Jurkat, Clone E6-1 (cell line): Measurements from ENCODE around the gene NXPE2. TPM values are rescaled to one million over a fixed set of nuclear protein-coding genes. Genes with fewer than 3 reads are reported as not detected.
"Not testable (repeated sequence)": the region's sequence is repeated elsewhere in the genome, so short reads cannot be mapped to it uniquely, and the experiment has no call there.

ENCODE experiments used
- DNase-seq: peaks from one replicate; pipeline ENCODE4 v3.0.0-alpha.2; 2011; ENCODE audit warnings: low read depth, low spot score
- H3K4me3 ChIP-seq: 2 replicates; pipeline ENCODE4 v1.5.1; 2011; ENCODE audit warnings: mild to moderate bottlenecking, low read length, control low read depth, moderate library complexity
- polyA plus RNA-seq: library from polyadenylated mRNA; unstranded; fragments of >200 nt; gene quantifications from one replicate; pipeline ENCODE4 v1.2.1, GENCODE V29; 2012; ENCODE audit warnings: missing spikeins; ENCODE audit not compliant: insufficient read length, insufficient read depth

NXPE2 gene
- polyA plus RNA-seq: not detected

- no peak for DNase-seq
These were observed at the start of gene NXPE2 for GRCh38 chr11:114678125-114679036. Gene NXPE2 (plus strand): TSS chr11:114678527. CDS start chr11:114678576, 49 bp downstream.

GRCh38 chr11:114631445-114631965 lies 46.8 kb upstream of the NXPE2 start:
- H3K4me3 ChIP-seq, DNase-seq: not testable (repeated sequence)

More at GRCh38 chr11:114678125-114679036, at the start of gene NXPE2:
- H3K4me3 ChIP-seq: no peak within 1 kb of the TSS

- peak overlapping the region; percentile 41 for H3K4me3 ChIP-seq
- DNase-seq: not testable (repeated sequence)
These were observed 38.9 kb upstream of the NXPE2 start for GRCh38 chr11:114639440-114639839.

GRCh38 chr11:114650661-114651060 lies 27.7 kb upstream of the NXPE2 start:
- no peak overlapping the region for H3K4me3 ChIP-seq
- no peak for DNase-seq

- H3K4me3 ChIP-seq: no peak overlapping the region
- DNase-seq: peak; percentile 82
These were observed 27.1 kb upstream of the NXPE2 start for GRCh38 chr11:114651145-114651718.

GRCh38 chr11:114653148-114653547 lies 25.2 kb upstream of the NXPE2 start:
- H3K4me3 ChIP-seq: no peak overlapping the region
- no peak for DNase-seq

GRCh38 chr11:114664641-114665040 lies 13.7 kb upstream of the NXPE2 start:
- no peak for DNase-seq
- H3K4me3 ChIP-seq: no peak overlapping the region

- H3K4me3 ChIP-seq: no peak overlapping the region
- no peak for DNase-seq
These were observed 11.6 kb upstream of the NXPE2 start for GRCh38 chr11:114666760-114667159.

GRCh38 chr11:114668109-114668508 lies 10.2 kb upstream of the NXPE2 start:
- no peak for DNase-seq
- H3K4me3 ChIP-seq: no peak overlapping the region

GRCh38 chr11:114673661-114674060 lies 4.7 kb upstream of the NXPE2 start:
- DNase-seq: no peak
- H3K4me3 ChIP-seq: no peak overlapping the region

GRCh38 chr11:114679505-114679904 lies 1.2 kb downstream of the NXPE2 start:
- H3K4me3 ChIP-seq: no peak overlapping the region
- no peak for DNase-seq

- H3K4me3 ChIP-seq: no peak overlapping the region
- no peak for DNase-seq
These were observed 4.7 kb downstream of the NXPE2 start for GRCh38 chr11:114683007-114683406.

GRCh38 chr11:114684636-114685035 lies 6.3 kb downstream of the NXPE2 start:
- no peak overlapping the region for H3K4me3 ChIP-seq
- no peak for DNase-seq

- H3K4me3 ChIP-seq: no peak overlapping the region
- DNase-seq: no peak
These were observed 6.8 kb downstream of the NXPE2 start for GRCh38 chr11:114685097-114685496.

GRCh38 chr11:114705280-114706024 lies 27.1 kb downstream of the NXPE2 start:
- no peak for DNase-seq

GRCh38 chr11:114709960-114710359 lies 31.6 kb downstream of the NXPE2 start:
- H3K4me3 ChIP-seq: no peak overlapping the region
- no peak for DNase-seq

More at GRCh38 chr11:114705280-114706024, 27.1 kb downstream of the NXPE2 start:
- H3K4me3 ChIP-seq: no peak overlapping the region

- no peak overlapping the region for H3K4me3 ChIP-seq
- no peak for DNase-seq
These were observed 35.4 kb downstream of the NXPE2 start for GRCh38 chr11:114713756-114714155.

GRCh38 chr11:114719562-114719961 lies 41.2 kb downstream of the NXPE2 start:
- DNase-seq: no peak
- H3K4me3 ChIP-seq: no peak overlapping the region

- DNase-seq: no peak
- no peak overlapping the region for H3K4me3 ChIP-seq
These were observed 46.7 kb downstream of the NXPE2 start for GRCh38 chr11:114724916-114725524.
